ENCODE measurements around the gene SSR2. TPM values are rescaled to one million over a fixed set of nuclear protein-coding genes. Genes with fewer than 3 reads are reported as not detected.

SSR2 gene
- total and polyA plus RNA-seq, 8 donors: 67.1 to 354 (median 232) TPM

- Histone ChIP-seq H3K4me3 (no peak overlapping the region), H3K27me3 (peaks cover 0 to 7% (median 0%) of the 10 kb centered on the region in 3 donors), H3K27ac (no peak overlapping the region), H3K4me1 (peaks cover 0 to 22% (median 6%) of the 10 kb centered on the region in 4 donors), H3K9me3 (no peaks in the 10 kb centered on the region), H3K36me3 (peaks cover 5 to 52% (median 34%) of the 10 kb centered on the region in 4 donors)
- intact Hi-C loops (cut with DNase I; ENCODE audit: low total_unique reads): no loop called here
- no peak for TF ChIP-seq EP300 (IDR thresholded peaks at IDR 0.05)
- TF ChIP-seq POLR2AphosphoS5 (IDR thresholded peaks at IDR 0.05): no peak
- no peak for TF ChIP-seq POLR2A (IDR thresholded peaks at IDR 0.05)
- TF ChIP-seq, protein P1, sequence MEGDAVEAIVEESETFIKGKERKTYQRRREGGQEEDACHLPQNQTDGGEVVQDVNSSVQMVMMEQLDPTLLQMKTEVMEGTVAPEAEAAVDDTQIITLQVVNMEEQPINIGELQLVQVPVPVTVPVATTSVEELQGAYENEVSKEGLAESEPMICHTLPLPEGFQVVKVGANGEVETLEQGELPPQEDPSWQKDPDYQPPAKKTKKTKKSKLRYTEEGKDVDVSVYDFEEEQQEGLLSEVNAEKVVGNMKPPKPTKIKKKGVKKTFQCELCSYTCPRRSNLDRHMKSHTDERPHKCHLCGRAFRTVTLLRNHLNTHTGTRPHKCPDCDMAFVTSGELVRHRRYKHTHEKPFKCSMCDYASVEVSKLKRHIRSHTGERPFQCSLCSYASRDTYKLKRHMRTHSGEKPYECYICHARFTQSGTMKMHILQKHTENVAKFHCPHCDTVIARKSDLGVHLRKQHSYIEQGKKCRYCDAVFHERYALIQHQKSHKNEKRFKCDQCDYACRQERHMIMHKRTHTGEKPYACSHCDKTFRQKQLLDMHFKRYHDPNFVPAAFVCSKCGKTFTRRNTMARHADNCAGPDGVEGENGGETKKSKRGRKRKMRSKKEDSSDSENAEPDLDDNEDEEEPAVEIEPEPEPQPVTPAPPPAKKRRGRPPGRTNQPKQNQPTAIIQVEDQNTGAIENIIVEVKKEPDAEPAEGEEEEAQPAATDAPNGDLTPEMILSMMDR (IDR thresholded peaks at IDR 0.05): no peak
- no peak for DNase-seq
- 74 to 89% (median 80%) methylated on average over 2 of the region's 2 CpGs for WGBS, 5 donors
Observed at GRCh38 chr1:156067262-156067661, 46.5 kb upstream of the SSR2 start.

DNA sequence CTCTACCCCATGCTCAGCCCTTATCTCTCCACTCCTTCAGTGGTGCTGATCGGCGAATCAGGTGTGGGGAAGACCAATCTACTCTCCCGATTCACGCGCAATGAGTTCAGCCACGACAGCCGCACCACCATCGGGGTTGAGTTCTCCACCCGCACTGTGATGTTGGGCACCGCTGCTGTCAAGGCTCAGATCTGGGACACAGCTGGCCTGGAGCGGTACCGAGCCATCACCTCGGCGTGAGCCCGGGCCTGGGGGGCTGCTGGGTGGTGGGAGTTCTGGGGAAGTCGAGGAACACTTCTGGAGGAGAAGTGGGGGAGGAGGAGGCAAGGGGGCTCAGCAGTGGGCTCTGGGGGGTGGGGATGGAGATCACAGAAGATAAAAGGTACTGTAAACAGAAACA, 45.1 kb upstream of the SSR2 start:
- intact Hi-C loops (cut with DNase I; ENCODE audit: low total_unique reads): no loop called here
- Histone ChIP-seq H3K9me3 (no peaks in the 10 kb centered on the region), H3K27me3 (peaks cover 0 to 7% (median 0%) of the 10 kb centered on the region in 3 donors), H3K4me3 (no peak overlapping the region), H3K27ac (no peak overlapping the region), H3K36me3 (peaks cover 0 to 42% (median 27%) of the 10 kb centered on the region in 4 donors), H3K4me1 (peaks cover 0 to 22% (median 6%) of the 10 kb centered on the region in 4 donors)
- no peak for TF ChIP-seq EP300 (IDR thresholded peaks at IDR 0.05)
- WGBS, 5 donors: 70 to 81% (median 75%) methylated on average over 16 of the region's 16 CpGs
- no peak for DNase-seq

- no peak overlapping the region for H3K27ac ChIP-seq
- H3K27me3 ChIP-seq: peaks cover 0 to 3% (median 0%) of the 10 kb centered on the region in 3 donors
- H3K36me3 ChIP-seq: peaks cover 0 to 35% (median 21%) of the 10 kb centered on the region in 4 donors
- H3K9me3 ChIP-seq: no peaks in the 10 kb centered on the region
- WGBS, 5 donors: 76 to 88% (median 81%) methylated on average over 3 of the region's 3 CpGs
- no peak for DNase-seq
- intact Hi-C loops (cut with DNase I; ENCODE audit: low total_unique reads): no loop called here
- no peak overlapping the region for H3K4me3 ChIP-seq
- TF ChIP-seq EP300 (IDR thresholded peaks at IDR 0.05) (no peak), POLR2AphosphoS5 (IDR thresholded peaks at IDR 0.05) (no peak), POLR2A (IDR thresholded peaks at IDR 0.05) (no peak)
- TF ChIP-seq, protein P1 (IDR thresholded peaks at IDR 0.05): no peak
- peaks cover 0 to 22% (median 6%) of the 10 kb centered on the region in 4 donors for H3K4me1 ChIP-seq
Observed at GRCh38 chr1:156065212-156065611, 44.5 kb upstream of the SSR2 start.

- TF ChIP-seq, protein P1 (IDR thresholded peaks at IDR 0.05): no peak
- TF ChIP-seq POLR2AphosphoS5 (IDR thresholded peaks at IDR 0.05): no peak
- no peak for TF ChIP-seq EP300 (IDR thresholded peaks at IDR 0.05)
- TF ChIP-seq POLR2A (IDR thresholded peaks at IDR 0.05): no peak
- H3K27ac ChIP-seq: no peak overlapping the region
- WGBS, 5 donors: 89 to 100% (median 95%) methylated on average over 2 of the region's 2 CpGs
- no peaks in the 10 kb centered on the region for H3K9me3 ChIP-seq
- H3K27me3 ChIP-seq: no peaks in the 10 kb centered on the region
- DNase-seq: no peak
- H3K36me3 ChIP-seq: peaks cover 0 to 29% (median 15%) of the 10 kb centered on the region in 4 donors
- peaks cover 0 to 22% (median 6%) of the 10 kb centered on the region in 4 donors for H3K4me1 ChIP-seq
- intact Hi-C loops (cut with DNase I; ENCODE audit: low total_unique reads): no loop called here
- no peak overlapping the region for H3K4me3 ChIP-seq
Observed at GRCh38 chr1:156064615-156065014, 43.9 kb upstream of the SSR2 start.

GRCh38 chr1:156063997-156064285, 43.2 kb upstream of the SSR2 start:
- intact Hi-C loops (cut with DNase I; ENCODE audit: low total_unique reads): no loop called here
- peak overlapping the region in 1 of 4 donors; percentile 18 for H3K4me3 ChIP-seq
- TF ChIP-seq POLR2AphosphoS5 (IDR thresholded peaks at IDR 0.05) (no peak), EP300 (IDR thresholded peaks at IDR 0.05) (no peak), POLR2A (IDR thresholded peaks at IDR 0.05) (no peak)
- TF ChIP-seq, protein P1 (IDR thresholded peaks at IDR 0.05): no peak
- DNase-seq: no peak
- no peaks in the 10 kb centered on the region for H3K9me3 ChIP-seq
- 44 to 64% (median 57%) methylated on average over 2 of the region's 2 CpGs for whole genome bisulfite sequencing, 5 donors
- peak overlapping the region in 2 of 5 donors; percentile 18 to 81 for H3K27ac ChIP-seq
- peaks cover 0 to 22% (median 6%) of the 10 kb centered on the region in 4 donors for H3K4me1 ChIP-seq
- peaks cover 0 to 24% (median 14%) of the 10 kb centered on the region in 4 donors for H3K36me3 ChIP-seq
- no peaks in the 10 kb centered on the region for H3K27me3 ChIP-seq
